Heart left ventricle (tissue), 16 donors: Measurements from ENCODE around the gene PRSS2. TPM values are rescaled to one million over a fixed set of nuclear protein-coding genes. Genes with fewer than 3 reads are reported as not detected.

Experiments
- ATAC-seq, 4 donors: fragments of 200-7000 bp; cut with Tn5 transposase; one replicate each; pipeline ENCODE4 v1.9.1; 2020 to 2022; ENCODE audit warnings: moderate library complexity in 4 of 4, mild to moderate bottlenecking in 3 of 4, moderate number of reproducible peaks in 1 of 4
- DNase-seq, 5 donors: peaks; one replicate each; pipeline ENCODE4 v3.0.0-alpha.2; 2020
- H3K27ac ChIP-seq, 12 donors: fragments of 200-600 bp; sonication (generic) in 4 of 12; one replicate each; pipeline versions ENCODE4 v1.5.0 to v1.8.0; 2016 to 2022; ENCODE audit warnings: mild to moderate bottlenecking in 2 of 12
- H3K27me3 ChIP-seq, 9 donors: fragments of 200-600 bp; sonication (generic) in 2 of 9; one replicate each; pipeline versions ENCODE4 v1.5.1 to v1.8.0; 2016 to 2022; ENCODE audit warnings: mild to moderate bottlenecking in 3 of 9
- H3K36me3 ChIP-seq, 9 donors: fragments of 200-600 bp; sonication (generic) in 2 of 9; one replicate each; pipeline versions ENCODE4 v1.5.0 to v1.8.0; 2018 to 2022; ENCODE audit warnings: mild to moderate bottlenecking in 2 of 9
- H3K4me1 ChIP-seq, 12 donors: fragments of 200-600 bp; sonication (generic) in 4 of 12; one replicate each; pipeline versions ENCODE4 v1.5.0 to v1.8.0; 2016 to 2022; ENCODE audit warnings: mild to moderate bottlenecking in 3 of 12
- H3K4me3 ChIP-seq, 12 donors: fragments of 200-600 bp; sonication (generic) in 4 of 12; one replicate each; pipeline versions ENCODE4 v1.5.0 to v1.8.0; 2017 to 2022; ENCODE audit warnings: mild to moderate bottlenecking in 9 of 12, moderate library complexity in 4 of 12
- H3K9me3 ChIP-seq, 12 donors: fragments of 200-600 bp; sonication (generic) in 4 of 12; one replicate each; pipeline versions ENCODE4 v1.5.0 to v1.8.0; 2016 to 2022; ENCODE audit warnings: mild to moderate bottlenecking in 1 of 12
- POLR2A ChIP-seq, 2 donors: fragments of 450-650 bp; IDR thresholded peaks; one replicate each; pipeline ENCODE4 v1.6.1; 2017; ENCODE audit warnings: antibody characterized with exemption in 2 of 2, mild to moderate bottlenecking in 2 of 2, moderate library complexity in 2 of 2
- WGBS, 4 donors: extraction: QIAGEN DNeasy Blood & Tissue Kit in 2 of 4; methylation state at CpG; one replicate each; pipeline versions ENCODE4 v1.1.5 to v1.1.7; 2013 to 2018; 5-methylcytosine and 5-hydroxymethylcytosine counted together
- intact Hi-C, 10 donors: fragments of 100-400 bp; cut with DNase I; formaldehyde crosslinking; loops; one replicate each; pipeline versions ENCODE4 v1.11.1 to v1.14.2; 2022
- polyA plus RNA-seq, 2 donors: library from polyadenylated mRNA; stranded (reverse); fragments of 200-250 nt; gene quantifications; one replicate each; pipeline ENCODE4 v1.2.3, GENCODE V29; 2013
- total RNA-seq, 9 donors: library from RNA; depleted of rRNA in 2 of 9; stranded (reverse); fragments of >200 nt in 2 of 9; fragmentation: NEBNext Ultra II Directional in 3 of 9; extraction: Animal tissue kit (Norgen Biotek cat#: 25700) in 3 of 9; gene quantifications; one replicate each; pipeline versions ENCODE4 v1.1.0 to v1.2.4, GENCODE V29; 2016 to 2023
- TF ChIP-seq, protein P1 (sequence below), 12 donors: fragments of 200-600 bp; sonication (generic) in 4 of 12; IDR thresholded peaks; one replicate each; pipeline versions ENCODE4 v1.5.0 to v1.8.0; 2018 to 2022; ENCODE audit warnings: antibody characterized with exemption in 12 of 12, mild to moderate bottlenecking in 5 of 12
- donor health status: ischemic (EF 13 %, LVEDD 7.1; RV severe dilation, severe dysfunction).
- donor health status: healthy with polysubstance abuse.
- donor health status: DM: no; HTN: yes; CAD: no.
- donor health status: DM: no; HTN: no; CAD: no.
- donor health status: ischemic (EF 25% LVEDD 6.9; RV normal size, moderate dysfunction).
- donor health status: ischemic (EF 25% LVEDD 5.7; RV mildly dilated, moderate dysfunction).
- donor health status: healthy.
- donor health status: DM: yes; HTN: yes; CAD: no.
- donor health status: ischemic (EF 35%, LVEDD 5.7; RV mildly dilated, moderate dysfunction).
- donor health status: nonischemic (EF 11% LVEDD 7.7; RV severe dilation, severe dysfunction).
- donor health status: DM: yes; HTN: yes; CAD: no.
- donor health status: PGD.
- donor health status: ischemic (EF 29% LVEDD 5.4; RV normal size, mild dysfunction).
- donor health status: nonischemic (EF 23%, LVEDD 6.1; RV moderate dilation, normal function).

Gene PRSS2
- total and polyA plus RNA-seq, 11 donors = 1.0 to 8.4 (median 5.9) TPM; not detected in 5

DNA sequence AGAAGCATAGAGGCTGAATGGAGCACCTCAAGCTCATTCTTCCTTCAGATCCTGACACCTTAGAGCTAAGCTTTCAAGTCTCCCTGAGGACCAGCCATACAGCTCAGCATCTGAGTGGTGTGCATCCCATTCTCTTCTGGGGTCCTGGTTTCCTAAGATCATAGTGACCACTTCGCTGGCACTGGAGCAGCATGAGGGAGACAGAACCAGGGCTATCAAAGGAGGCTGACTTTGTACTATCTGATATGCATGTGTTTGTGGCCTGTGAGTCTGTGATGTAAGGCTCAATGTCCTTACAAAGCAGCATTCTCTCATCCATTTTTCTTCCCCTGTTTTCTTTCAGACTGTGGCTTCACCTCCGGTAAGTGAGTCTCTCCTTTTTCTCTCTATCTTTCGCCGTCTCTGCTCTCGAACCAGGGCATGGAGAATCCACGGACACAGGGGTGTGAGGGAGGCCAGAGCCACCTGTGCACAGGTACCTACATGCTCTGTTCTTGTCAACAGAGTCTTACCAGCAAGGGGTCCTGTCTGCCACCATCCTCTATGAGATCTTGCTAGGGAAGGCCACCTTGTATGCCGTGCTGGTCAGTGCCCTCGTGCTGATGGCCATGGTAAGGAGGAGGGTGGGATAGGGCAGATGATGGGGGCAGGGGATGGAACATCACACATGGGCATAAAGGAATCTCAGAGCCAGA is 31.0 kb downstream of the PRSS2 start:
- 82 to 90% (median 86%) methylated on average over 8 of the region's 8 CpGs for WGBS, 4 donors
- H3K27me3 ChIP-seq = peaks cover 9 to 54% (median 26%) of the 10 kb centered on the region in 9 donors
- intact Hi-C loops = no loop called here
- H3K9me3 ChIP-seq = no peaks in the 10 kb centered on the region
- H3K36me3 ChIP-seq = no peaks in the 10 kb centered on the region
- H3K4me3 ChIP-seq = peak overlapping the region in 1 of 12 donors; percentile 61
- DNase-seq = peak in 1 of 5 donors; percentile 4
- no peak for ATAC-seq
- TF ChIP-seq, protein P1, sequence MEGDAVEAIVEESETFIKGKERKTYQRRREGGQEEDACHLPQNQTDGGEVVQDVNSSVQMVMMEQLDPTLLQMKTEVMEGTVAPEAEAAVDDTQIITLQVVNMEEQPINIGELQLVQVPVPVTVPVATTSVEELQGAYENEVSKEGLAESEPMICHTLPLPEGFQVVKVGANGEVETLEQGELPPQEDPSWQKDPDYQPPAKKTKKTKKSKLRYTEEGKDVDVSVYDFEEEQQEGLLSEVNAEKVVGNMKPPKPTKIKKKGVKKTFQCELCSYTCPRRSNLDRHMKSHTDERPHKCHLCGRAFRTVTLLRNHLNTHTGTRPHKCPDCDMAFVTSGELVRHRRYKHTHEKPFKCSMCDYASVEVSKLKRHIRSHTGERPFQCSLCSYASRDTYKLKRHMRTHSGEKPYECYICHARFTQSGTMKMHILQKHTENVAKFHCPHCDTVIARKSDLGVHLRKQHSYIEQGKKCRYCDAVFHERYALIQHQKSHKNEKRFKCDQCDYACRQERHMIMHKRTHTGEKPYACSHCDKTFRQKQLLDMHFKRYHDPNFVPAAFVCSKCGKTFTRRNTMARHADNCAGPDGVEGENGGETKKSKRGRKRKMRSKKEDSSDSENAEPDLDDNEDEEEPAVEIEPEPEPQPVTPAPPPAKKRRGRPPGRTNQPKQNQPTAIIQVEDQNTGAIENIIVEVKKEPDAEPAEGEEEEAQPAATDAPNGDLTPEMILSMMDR (IDR thresholded peaks at IDR 0.05) = no peak
- no peak for TF ChIP-seq POLR2A (IDR thresholded peaks at IDR 0.05)
- H3K27ac ChIP-seq = peak overlapping the region in 1 of 12 donors; percentile 44
- peaks cover 0 to 17% (median 10%) of the 10 kb centered on the region in 12 donors for H3K4me1 ChIP-seq

DNA sequence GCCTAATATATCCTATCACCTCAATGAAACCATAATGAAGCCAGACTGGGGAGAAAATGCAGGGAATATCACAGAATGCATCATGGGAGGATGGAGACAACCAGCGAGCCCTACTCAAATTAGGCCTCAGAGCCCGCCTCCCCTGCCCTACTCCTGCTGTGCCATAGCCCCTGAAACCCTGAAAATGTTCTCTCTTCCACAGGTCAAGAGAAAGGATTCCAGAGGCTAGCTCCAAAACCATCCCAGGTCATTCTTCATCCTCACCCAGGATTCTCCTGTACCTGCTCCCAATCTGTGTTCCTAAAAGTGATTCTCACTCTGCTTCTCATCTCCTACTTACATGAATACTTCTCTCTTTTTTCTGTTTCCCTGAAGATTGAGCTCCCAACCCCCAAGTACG is 31.5 kb downstream of the PRSS2 start:
- H3K36me3 ChIP-seq = no peaks in the 10 kb centered on the region
- H3K9me3 ChIP-seq = no peaks in the 10 kb centered on the region
- H3K4me3 ChIP-seq = no peak overlapping the region
- WGBS, 4 donors = 67 to 79% (median 73%) methylated on average over 3 of the region's 3 CpGs
- DNase-seq (peak in 1 of 5 donors; percentile 0), ATAC-seq (no peak)
- TF ChIP-seq POLR2A (IDR thresholded peaks at IDR 0.05) = no peak
- TF ChIP-seq, protein P1 (IDR thresholded peaks at IDR 0.05) = no peak
- peaks cover 0 to 16% (median 4%) of the 10 kb centered on the region in 12 donors for H3K4me1 ChIP-seq
- H3K27ac ChIP-seq = peak overlapping the region in 1 of 12 donors; percentile 44
- intact Hi-C loops = no loop called here
- H3K27me3 ChIP-seq = peaks cover 4 to 52% (median 22%) of the 10 kb centered on the region in 9 donors

DNA sequence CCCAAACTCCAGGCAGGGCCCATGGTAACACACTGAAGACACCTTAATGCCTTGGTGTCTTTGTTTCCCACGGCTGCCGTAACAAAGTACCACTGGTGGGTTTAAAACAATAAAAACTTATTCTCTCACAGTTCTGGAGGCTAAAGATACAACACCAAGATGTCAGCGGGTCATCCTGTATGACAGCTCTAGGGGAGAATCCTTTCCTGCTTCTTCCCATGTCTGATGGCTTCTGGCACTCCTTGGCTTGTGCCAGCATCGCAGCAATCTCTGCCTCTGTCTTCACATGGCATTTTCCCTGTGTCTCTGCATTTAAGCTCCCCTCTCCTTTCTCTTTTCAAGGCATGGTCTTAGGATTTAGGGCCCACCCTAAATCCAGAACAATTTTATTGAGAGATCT is 33.1 kb downstream of the PRSS2 start:
- peaks cover 0 to 16% (median 0%) of the 10 kb centered on the region in 12 donors for H3K4me1 ChIP-seq
- 85 to 90% (median 89%) methylated on average over 4 of the region's 4 CpGs for WGBS, 4 donors
- no peak for DNase-seq
- TF ChIP-seq, protein P1 (IDR thresholded peaks at IDR 0.05) = no peak
- no peak for TF ChIP-seq POLR2A (IDR thresholded peaks at IDR 0.05)
- no peaks in the 10 kb centered on the region for H3K9me3 ChIP-seq
- peaks cover 0 to 50% (median 6%) of the 10 kb centered on the region in 9 donors for H3K27me3 ChIP-seq
- intact Hi-C loops = no loop called here
- peak overlapping the region in 1 of 12 donors; percentile 89 for H3K27ac ChIP-seq
- H3K4me3 ChIP-seq = no peak overlapping the region
- H3K36me3 ChIP-seq = no peaks in the 10 kb centered on the region
- no peak for ATAC-seq

DNA sequence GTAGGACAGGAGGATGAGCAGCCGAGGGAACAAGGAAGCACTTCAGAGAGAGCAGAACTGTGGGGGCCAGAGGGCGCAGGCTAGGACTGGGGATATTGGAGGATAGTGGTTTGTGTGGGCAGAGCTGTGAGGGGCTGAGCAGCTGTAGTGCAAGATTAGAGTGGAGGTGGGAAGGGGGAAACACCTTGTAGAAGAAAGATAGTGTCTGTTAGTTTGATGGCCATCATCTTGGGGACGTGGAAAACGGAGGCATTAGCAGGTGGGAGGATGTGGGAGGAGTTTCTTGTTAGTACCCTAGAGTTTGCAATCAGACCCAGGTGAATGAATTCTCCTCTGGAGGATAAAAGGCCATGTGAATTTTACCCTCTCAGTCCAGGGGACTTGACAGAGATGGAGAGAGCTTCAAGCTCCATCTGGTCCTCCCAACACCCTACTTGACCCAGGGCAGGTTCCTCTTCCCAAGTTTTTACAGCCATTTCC is 34.0 kb downstream of the PRSS2 start:
- Histone ChIP-seq H3K4me1 (peaks cover 0 to 16% (median 0%) of the 10 kb centered on the region in 12 donors), H3K27me3 (peaks cover 0 to 44% (median 11%) of the 10 kb centered on the region in 9 donors), H3K4me3 (no peak overlapping the region), H3K36me3 (no peaks in the 10 kb centered on the region), H3K27ac (peak overlapping the region in 1 of 12 donors; percentile 89), H3K9me3 (no peaks in the 10 kb centered on the region)
- no peak for DNase-seq
- no peak for ATAC-seq
- TF ChIP-seq, protein P1 (IDR thresholded peaks at IDR 0.05) = no peak
- TF ChIP-seq POLR2A (IDR thresholded peaks at IDR 0.05) = no peak
- 47 to 62% (median 61%) methylated on average over 4 of the region's 4 CpGs for WGBS, 4 donors
- intact Hi-C loops = no loop called here
